HG03066 (cell line): ENCODE results near the gene LRCH1.
A peak's percentile ranks its signal among the peaks of the same experiment; 100 is the strongest.

Source experiments
- ATAC-seq: cut with Tn5 transposase; IDR thresholded peaks from one replicate; pipeline ENCODE4 v1.9.1; 2021; ENCODE audit warnings: low read depth; ENCODE audit not compliant: unreplicated experiment

LRCH1 gene

DNA sequence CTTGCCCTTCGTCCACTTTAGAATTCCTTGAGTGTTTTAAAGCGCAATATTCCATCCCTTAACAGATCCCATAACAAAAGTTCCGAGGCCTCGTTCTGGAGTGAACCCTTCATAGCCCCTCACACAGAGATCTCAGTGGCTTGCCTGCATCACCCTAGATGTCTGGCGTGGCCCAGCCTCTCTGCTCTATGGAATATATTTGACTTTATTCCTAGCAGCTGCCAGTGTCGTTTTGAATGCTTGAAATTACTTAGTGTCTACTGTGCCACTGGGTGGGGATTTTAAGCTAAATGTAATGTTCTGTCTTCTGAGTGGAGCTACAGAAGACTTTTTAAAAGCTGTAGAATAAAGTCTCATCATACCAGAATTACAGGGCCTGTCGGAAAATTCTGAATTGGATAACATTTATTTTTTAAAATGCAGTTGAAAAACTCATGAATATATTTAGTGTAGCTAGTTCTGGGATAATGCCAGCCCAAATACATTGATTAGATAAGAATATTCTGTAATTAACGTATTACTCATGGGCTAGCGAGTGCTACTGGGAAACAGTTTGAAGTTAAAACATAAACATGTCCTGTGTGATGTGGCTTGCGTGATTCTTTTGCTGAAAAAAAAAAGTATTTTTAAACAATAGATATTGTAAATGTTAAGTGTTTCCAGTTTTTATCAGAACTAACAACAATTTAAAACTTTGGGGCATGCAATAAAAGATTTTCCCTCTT, 132.2 kb downstream of the LRCH1 start:
- ATAC-seq = no peak

DNA sequence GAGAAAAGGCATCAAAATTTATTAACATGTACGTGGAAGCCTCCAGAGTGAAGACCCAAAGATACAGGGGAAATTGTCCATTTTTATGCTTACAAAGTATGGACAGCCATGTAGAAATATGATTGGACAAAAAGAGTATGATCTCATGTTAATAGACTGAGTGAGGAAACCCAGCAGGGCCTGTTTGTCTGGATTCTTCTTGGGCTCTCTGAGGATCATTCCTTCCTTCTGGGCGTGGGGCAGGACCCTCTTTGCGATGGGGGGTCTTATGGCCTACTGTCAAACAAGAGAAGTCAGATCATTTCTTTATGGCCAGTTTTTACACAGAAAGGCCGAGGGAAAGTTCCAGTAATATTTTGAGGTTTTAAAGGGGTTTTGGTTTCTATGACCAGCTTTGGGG, 133.2 kb downstream of the LRCH1 start:
- ATAC-seq = no peak

DNA sequence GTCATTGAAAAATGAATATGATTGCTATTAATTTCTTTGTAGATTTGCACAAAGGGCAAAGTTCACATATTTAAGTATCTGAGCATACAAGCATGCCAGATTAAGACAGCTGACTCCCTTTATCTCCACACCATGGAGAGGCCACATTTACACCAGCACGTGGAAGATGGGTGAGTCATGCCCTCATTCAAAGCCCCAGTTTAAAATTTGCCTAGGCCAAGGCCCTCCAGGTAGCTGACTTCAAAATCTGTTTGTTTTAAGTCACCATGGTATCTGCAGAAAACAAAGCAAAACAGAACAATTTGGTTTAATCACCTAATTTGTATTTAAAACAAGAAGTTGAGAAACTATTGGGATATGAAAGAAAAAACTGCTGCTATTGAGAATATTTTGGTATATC, 134.8 kb downstream of the LRCH1 start:
- no peak for ATAC-seq

DNA sequence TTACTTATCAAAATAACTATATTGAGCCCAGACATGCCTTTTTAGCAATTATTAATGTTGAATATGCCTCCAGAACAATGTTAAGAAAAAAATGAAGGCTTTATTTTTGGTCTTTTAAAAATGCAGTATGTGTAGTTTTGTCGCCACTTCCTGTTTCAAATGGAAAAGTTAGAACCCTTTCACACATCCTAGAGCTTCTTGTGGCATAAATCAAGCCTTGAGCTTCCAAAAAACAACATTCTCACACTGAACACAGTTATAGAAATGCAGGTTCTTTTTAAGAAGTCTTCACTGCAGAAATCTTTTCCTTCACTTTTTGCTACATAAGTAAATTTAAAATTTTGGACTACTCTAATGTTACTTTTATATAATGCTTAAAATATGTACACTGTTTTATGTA, 135.3 kb downstream of the LRCH1 start:
- no peak for ATAC-seq

DNA sequence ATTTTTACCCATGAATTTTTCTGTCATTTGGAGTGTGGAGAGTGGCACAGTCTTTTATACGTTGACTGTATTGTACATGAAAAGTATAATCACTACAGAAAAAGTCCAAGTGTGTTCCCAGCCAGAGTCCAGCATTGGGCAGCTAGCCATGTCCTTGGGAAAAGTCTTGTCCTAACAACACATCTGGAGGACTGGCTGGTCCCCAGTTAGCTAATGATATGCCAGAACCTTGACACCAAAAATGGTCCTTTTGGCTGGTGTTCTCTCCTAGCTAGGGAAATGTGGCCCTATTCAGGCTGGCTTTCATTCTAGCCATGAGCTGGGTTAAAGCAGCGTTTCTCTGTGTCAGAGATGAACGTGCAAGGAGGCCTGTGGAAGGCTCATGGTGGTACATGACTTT, 145.0 kb downstream of the LRCH1 start:
- ATAC-seq = no peak

DNA sequence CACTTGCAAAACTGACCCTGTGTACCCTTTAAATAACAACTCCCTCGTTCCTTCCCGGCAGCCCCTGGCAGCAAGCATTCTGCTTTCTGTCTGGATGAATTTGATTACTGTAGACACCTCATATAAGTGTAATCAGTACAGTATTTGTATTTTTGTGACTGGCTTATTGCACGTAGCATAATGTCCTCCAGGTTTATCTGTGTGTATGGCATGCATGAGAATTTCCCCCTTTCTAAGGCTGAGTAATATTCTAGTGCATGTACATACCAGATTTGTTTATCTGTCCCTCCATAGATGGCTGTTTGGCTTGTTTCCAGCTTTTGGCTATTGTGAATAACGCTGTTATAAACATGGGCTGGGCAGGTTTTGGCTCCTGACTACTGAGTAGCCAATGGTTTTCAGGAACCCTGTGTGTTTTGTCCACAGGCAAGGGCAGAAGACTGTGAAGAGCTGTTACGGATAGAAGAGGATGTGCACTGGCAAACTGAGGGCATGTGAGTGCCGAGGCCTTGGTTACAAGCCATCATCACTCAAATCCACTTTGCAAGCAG, 146.0 kb downstream of the LRCH1 start:
- ATAC-seq = no peak

DNA sequence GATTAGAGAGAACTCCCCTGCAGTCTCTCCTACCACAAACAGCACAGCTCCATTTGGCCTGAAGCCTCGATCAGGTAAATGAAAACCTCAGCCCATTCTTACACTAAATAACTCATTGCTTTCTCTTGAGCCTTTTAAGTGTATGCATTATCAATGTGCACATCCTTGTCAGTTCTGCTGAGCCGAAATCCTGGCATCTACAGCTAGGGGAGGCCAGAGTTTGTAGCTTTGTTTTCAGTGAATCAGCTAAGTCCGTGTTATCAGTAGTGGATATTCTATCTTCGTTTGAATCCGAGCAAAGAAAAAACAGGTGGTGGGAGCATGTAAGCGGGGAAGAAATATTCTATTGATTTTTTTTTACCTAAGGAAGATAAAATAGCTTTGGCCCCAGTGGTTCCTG, 159.6 kb downstream of the LRCH1 start:
- ATAC-seq = no peak

DNA sequence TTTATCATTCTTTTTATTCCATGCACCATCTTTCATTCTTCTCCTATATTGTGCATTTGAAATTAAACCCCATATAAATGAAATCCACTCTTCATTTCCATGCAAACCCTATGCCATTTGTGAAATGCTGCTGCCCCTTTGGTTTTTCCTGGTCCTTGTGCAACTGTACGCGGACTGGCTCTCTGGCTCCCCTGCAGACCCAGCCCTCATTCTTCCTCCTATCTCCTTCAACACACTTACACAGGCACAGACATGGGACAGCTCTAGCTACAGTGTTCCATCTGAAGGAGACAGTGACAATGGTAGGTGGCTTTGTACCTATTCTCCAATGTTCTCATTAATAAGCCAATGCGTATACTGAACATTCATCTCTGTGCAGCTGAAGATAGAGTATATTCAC, 162.4 kb downstream of the LRCH1 start:
- no peak for ATAC-seq

DNA sequence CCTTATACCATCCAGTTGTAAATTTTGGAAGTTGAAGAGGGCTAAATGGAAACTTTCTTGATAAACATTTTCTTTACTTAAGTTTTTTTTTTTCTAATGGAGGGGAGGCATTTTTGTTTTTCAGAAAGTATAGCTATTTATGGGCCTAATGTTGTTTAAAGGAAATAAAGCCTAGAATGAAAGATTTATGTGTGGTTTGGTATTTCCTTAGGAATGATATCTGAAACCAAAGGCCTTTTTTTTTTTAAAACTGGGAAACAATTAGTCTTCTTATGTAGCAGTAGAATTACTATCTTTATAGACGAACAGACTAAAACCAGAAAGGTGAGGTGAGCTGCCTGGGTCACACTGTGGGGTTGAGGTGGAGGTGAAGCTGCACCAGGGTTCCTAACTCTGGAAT, 163.9 kb downstream of the LRCH1 start:
- no peak for ATAC-seq

DNA sequence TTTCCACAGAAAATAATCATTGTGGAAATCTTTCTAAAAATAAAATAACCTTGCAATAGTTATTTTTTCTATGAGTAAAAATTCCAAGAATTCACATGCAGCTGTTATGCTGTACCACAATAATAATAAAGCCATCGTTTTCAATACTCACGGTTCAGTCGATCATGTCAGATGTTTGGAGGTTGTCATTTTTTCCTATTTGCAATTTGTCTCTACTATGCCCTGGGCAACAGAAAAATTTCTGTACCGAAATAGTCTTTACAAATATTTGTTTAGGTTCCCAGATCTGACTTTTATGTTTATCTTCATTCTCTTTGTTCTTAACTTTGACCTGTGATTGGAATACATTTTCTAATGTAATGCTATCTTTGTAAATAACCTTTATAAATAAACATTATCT, 164.3 kb downstream of the LRCH1 start:
- no peak for ATAC-seq

DNA sequence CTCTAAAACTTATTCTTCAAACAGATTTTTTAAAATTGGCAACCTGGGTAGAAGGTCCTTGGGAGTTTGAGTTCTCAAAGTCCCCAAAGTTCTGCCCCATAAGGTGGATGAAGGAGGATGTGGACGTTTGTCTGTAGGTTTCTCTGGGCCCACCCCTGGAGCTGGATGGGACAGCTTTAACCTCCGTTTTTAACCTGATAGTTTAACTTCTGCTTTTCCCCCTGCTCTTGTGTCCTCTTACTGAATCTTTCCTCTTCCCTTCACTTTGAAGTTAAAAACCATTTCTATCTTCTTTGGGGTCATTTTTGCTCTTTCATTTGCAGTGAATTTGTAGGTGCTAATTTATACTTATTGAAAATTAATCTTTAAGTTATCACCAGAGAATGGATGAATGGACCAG, 164.9 kb downstream of the LRCH1 start:
- ATAC-seq = no peak

DNA sequence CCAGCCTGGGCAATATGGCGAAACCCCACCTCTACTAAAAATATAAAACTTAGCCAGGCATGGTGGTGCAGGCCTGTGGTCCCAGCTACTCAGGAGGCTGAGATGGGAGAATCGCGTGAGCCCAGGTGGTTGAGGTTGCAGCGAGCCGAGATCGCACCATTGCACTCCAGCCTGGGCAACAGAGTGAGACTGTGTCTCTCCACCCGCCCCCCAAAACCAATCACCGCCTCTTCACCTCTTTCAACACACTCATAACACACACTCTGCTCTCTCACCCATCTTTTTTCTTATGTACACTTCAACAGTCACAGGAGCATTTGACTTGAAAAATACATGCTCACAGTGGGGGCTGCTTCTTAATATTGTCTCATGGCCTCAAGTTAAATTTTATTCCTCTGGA, 167.2 kb downstream of the LRCH1 start:
- peak; percentile 89 for ATAC-seq

DNA sequence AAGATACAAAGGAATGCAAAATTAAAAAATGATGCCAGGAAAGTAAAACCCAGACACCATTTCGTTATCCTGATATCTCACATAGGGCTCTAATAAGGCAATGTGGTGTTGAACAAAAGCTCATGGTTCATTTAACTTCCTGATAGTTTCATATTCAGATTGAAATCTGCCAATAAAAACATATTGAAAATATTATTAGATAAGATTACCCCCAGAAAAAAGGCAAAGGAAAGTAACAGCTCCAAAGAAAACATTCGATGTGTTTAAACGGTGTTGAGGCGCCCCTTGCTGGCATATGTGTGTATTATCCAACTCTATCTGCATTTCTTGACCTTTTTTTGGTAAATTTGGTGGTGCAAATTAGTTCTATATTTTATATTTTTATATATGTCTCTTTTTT, 168.1 kb downstream of the LRCH1 start:
- ATAC-seq = no peak

DNA sequence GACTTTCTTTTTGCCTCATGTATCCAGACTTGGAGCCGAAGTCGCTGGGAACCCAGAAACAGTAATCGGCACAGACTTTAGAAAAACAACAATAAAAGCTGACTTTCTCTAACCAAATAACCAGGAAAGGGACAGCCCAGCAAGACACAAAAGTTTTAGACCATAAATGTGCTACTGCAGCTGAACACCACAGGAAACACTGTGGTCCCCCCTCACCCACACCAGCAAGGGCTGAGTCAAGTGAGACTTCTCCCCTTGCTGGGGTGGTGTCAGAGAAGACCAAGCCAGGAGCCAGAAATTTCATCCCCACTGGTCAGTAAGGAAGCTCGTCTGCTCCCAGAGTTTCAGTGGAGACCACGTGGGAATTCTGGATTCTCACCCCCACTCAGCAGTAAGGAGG, 173.4 kb downstream of the LRCH1 start:
- no peak for ATAC-seq

DNA sequence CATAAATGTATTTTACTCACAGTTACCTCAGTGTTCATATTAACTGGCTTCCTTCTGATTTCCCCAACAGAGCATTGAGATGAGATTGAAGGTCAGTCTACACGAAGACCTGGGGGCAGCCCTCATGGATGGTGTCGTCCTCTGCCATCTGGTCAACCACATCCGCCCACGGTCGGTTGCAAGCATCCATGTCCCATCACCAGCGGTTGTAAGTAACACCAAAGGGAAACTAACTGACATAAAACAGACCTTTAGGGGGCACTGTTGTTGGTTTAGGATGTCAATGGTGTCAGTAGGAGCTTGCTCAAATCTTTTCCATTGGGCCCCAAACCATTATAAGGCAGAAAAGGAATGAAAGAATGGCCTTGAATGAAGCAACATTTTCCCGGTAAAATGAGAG, 175.8 kb downstream of the LRCH1 start:
- ATAC-seq = no peak

DNA sequence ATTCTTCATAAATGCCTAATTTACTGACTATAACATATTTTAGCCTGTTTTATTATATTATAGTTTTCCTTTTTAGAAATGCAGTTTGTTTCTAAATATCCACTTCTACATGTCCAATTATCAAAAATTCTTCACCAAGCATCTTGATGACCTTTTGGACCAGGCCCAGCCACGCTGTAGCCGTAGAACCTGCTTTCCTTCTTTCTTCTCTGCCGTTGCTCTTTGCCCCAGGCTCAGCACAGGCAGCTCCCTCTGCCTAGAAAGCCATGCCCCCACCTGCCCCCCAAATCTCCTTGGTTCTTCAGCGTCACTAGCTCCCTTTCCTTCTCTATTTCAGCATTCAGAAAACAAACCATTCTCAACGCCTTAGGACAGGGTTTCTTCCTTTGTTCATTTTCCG, 178.6 kb downstream of the LRCH1 start:
- ATAC-seq = no peak

DNA sequence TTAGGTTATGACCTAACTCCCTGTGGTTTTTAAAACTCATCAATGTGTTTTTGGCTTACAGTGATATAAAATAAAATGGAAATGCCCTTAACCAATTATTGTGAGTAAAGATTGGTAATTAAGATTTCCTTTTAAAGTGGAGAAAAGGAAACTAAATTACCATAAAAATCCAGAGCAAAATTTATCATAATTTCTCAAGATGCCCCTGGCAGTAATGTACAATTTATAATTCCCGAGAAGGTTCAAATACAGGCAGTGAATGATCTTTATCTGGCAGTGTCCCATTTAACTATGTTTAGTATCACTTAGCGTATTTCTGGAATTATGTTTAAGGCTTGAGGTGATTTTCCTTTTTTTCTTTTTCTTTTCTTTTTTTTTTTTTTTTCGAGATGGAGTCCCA, 182.5 kb downstream of the LRCH1 start:
- ATAC-seq = no peak

DNA sequence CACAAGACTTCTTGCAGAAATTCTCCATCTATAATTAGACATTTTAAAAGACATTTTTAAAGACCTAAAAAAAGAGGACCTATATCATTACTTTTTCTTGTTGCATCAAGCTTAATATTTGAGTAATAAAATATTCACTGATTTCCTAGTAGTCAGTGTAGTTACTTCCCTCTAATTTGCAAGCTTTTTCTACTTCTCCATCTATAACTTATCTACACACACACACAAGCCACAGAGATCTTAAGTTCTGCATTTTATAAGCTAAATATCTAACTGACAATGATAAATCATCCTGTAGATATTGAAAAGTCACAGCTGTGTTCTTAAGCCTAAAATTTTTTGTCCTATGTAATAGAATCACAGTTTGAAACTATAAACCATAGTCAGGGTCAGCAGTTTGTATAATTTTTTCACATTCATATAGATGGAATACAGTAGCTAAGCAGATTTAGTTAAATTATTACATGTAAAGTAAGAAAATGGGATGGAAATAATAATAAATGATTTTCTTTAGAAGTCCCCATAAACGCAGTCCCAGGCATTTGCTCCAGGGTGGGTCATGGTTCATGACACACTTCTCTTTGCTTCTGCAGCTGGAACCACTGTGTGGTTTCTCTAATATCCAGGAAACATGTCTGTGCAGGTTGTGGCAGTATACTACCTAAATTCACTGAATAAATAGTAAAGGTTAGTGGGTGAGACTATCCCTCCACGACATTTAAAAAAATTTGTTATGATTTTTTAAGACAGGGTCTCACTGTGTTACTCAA, 183.8 kb downstream of the LRCH1 start:
- ATAC-seq = no peak

DNA sequence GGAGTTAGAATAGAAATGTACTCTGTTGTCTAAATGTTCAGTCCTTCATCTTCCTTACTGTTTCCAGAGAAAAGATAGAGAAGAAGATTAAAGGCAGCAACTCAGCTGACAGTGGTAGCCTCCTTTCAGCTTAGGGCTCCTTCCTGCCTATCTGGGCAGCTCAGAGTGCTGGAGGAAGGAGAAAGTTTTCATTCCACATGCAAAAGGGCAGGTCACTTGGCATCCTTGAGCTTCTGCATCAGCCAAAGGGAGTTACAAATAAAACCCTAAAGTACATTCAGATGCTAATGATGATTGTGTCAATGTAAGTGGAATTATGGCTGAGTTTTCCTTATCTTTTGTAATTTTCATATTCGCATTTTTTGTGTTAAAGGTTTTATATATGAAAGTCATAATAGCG, 185.1 kb downstream of the LRCH1 start:
- no peak for ATAC-seq

DNA sequence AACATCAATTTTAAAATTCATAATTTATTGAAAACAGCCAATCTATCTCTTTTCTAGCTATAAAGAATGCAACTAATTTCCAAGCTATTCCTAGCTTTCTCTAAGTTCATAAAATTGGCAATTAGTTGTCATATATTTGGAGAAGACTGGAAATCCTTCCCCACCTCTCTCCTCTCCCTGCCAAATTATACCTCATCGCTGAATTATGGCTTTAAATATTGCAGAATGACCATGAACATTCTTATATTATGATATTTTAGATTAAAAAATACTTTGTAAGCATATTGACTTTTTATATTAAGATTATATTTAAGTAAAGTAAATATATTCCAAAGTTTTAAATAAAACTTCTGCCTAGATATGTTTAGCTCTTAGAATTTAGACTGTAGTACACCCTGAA, 185.8 kb downstream of the LRCH1 start:
- no peak for ATAC-seq

DNA sequence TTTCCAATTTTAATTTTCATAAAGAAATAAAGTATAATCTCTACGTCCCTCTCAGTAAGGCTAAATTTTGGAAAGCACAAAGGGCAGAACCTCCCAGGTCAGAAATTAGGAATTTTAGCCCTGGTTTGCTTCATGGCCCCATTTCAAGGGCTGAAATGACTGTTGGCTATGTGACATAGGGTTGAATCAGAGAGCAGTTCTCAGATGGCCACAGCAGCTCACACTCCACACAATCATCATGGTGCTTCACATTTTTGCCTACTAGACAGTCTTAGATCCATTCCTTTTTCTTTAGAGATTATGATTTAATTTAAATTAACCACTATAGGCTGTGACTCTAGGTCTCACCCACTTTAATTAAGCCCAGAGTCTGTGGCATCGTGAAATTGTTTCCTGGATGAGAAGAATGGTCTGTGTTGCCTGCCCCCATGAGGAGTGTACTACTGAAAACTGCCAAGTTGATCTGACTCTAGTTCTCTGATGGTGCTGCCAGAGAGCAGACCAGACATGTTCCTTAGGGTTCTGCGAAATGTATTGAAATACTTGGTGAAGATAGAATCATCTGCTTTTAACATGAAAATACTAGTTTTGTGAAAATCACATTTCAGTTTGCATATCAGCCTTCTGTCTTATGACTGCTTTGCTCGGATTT, 186.6 kb downstream of the LRCH1 start:
- ATAC-seq = no peak

DNA sequence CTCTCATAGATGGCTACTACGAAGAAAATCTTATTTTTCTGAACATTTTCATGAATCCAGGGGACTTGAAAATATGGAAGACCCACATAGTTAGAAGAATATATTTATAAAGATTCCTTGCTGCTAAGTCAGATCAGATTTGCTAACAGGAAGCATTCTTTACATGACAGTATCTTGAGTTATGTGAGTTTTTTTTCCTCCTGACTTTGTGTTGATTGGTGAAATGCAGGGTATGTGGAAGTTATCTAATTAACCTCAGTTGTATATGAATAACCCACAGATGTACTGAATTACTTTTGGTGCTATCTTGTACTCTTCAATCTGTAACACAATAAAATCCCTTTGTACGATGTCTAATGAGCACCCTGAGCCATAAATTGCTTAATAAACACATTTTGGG, 190.2 kb downstream of the LRCH1 start:
- ATAC-seq = no peak
